Measurements from ENCODE around the gene LCN6.

GRCh38 chr9:136723362-136723976, 24.9 kb downstream of the LCN6 start:
- TF ChIP-seq CTCF (IDR thresholded peaks at IDR 0.05; ENCODE audit: insufficient read depth, low read length, poor library complexity, severe bottlenecking) (no peak), EZH2phosphoT487 (conservative IDR thresholded peaks at IDR 0.05; ENCODE audit: low read length) (no peak)

Data from SU-DHL-6 (cell line).